SK-N-SH (cell line): Measurements from ENCODE around the gene RNU7-1. TPM values are rescaled to one million over a fixed set of nuclear protein-coding genes. Genes with fewer than 3 reads are reported as not detected.
A peak's percentile ranks its signal among the peaks of the same experiment; 100 is the strongest.

Experiments used
- CTCF ChIA-PET: fragments of 300-600, 350-600 bp; formaldehyde crosslinking; extraction: SDS; loops from one replicate; lab custom pipeline; 2021; lab: Yijun Ruan, JAX
- POLR2A ChIA-PET: fragments of 350-600 bp; sonication (Branson Sonifier 250); formaldehyde crosslinking; extraction: SDS; loops from one replicate; lab custom pipeline; 2020; ENCODE audit warnings: antibody characterized with exemption, inconsistent platforms; lab: Yijun Ruan, JAX
- DNase-seq: peaks from one replicate; pipeline ENCODE4 v3.0.0; 2012
- H2AFZ ChIP-seq: fragments of 200-600 bp; sonication (generic); 2 replicates; pipeline ENCODE4 v1.8.1; 2016; ENCODE audit warnings: antibody characterized with exemption, mild to moderate bottlenecking, low read depth
- H3F3A ChIP-seq: fragments of 200-600 bp; sonication (generic); replicated peaks from 2 replicates; pipeline ENCODE3; 2016; ENCODE audit warnings: antibody characterized with exemption, mild to moderate bottlenecking; ENCODE audit not compliant: insufficient read depth
- H3K27ac ChIP-seq, 2 experiments: fragments of 200-500 bp in 1 of 2; fragments of 200-600 bp in 1 of 2; sonication (Bioruptor generic) in 1 of 2; sonication (generic), shearing (Covaris generic) in 1 of 2; 2 replicates each; pipeline versions ENCODE4 v1.5.1 to v1.6.1; 2014 to 2016; ENCODE audit warnings: low read depth in 2 of 2, inconsistent platforms in 1 of 2, low read length in 1 of 2, mild to moderate bottlenecking in 1 of 2, mixed read lengths in 1 of 2
- H3K27me3 ChIP-seq: fragments of 200-600 bp; sonication (generic), shearing (Covaris generic); 2 replicates; pipeline ENCODE4 v1.6.1; 2016; ENCODE audit warnings: mixed run types; ENCODE audit not compliant: insufficient read depth
- H3K36me3 ChIP-seq, 2 experiments: fragments of 200-500 bp in 1 of 2; fragments of 200-600 bp in 1 of 2; sonication (Bioruptor generic) in 1 of 2; sonication (generic) in 1 of 2; replicated peaks in 1 of 2; 2 replicates each; pipeline versions ENCODE3 to v1.5.1; 2014 to 2016; ENCODE audit warnings: low read length in 1 of 2, mild to moderate bottlenecking in 1 of 2; ENCODE audit not compliant: insufficient read depth in 2 of 2, control insufficient read depth in 1 of 2
- H3K4me1 ChIP-seq, 2 experiments: fragments of 200-500 bp in 1 of 2; fragments of 200-600 bp in 1 of 2; sonication (Bioruptor generic) in 1 of 2; sonication (generic), shearing (Covaris generic) in 1 of 2; 2 replicates each; pipeline versions ENCODE4 v1.5.1 to v1.6.1; 2014 to 2016; ENCODE audit warnings: low read depth in 1 of 2, low read length in 1 of 2, mixed run types in 1 of 2; ENCODE audit not compliant: insufficient read depth in 2 of 2, control insufficient read depth in 1 of 2
- H3K4me2 ChIP-seq: fragments of 200-600 bp; sonication (generic), shearing (Covaris generic); 2 replicates; pipeline ENCODE4 v1.6.1; 2017; ENCODE audit warnings: mixed run types
- H3K4me3 ChIP-seq, 2 experiments: fragments of 200-500 bp in 1 of 2; fragments of 200-600 bp in 1 of 2; sonication (Bioruptor generic) in 1 of 2; sonication (generic), shearing (Covaris generic) in 1 of 2; 2 replicates each; pipeline versions ENCODE4 v1.5.1 to v1.8.1; 2014 to 2016; ENCODE audit warnings: low read depth in 2 of 2, inconsistent platforms in 1 of 2, low read length in 1 of 2, mild to moderate bottlenecking in 1 of 2, mixed read lengths in 1 of 2, moderate library complexity in 1 of 2
- H3K79me2 ChIP-seq: fragments of 200-600 bp; sonication (generic); 2 replicates; pipeline ENCODE4 v1.8.1; 2017; ENCODE audit warnings: mild to moderate bottlenecking; ENCODE audit not compliant: insufficient read depth
- H3K9ac ChIP-seq: fragments of 200-600 bp; sonication (generic); 2 replicates; pipeline ENCODE4 v1.6.1; 2017; ENCODE audit warnings: mixed run types
- H3K9me2 ChIP-seq: fragments of 200-600 bp; sonication (generic); 2 replicates; pipeline ENCODE4 v1.6.1; 2017; ENCODE audit warnings: mixed run types
- H3K9me3 ChIP-seq: fragments of 200-600 bp; sonication (generic); 2 replicates; pipeline ENCODE4 v1.6.1; 2017; ENCODE audit warnings: mixed run types, mild to moderate bottlenecking, moderate library complexity
- H4K20me1 ChIP-seq: fragments of 200-600 bp; sonication (generic); 2 replicates; pipeline ENCODE4 v1.6.1; 2017; ENCODE audit warnings: mild to moderate bottlenecking, mixed run types; ENCODE audit not compliant: insufficient read depth
- CHD2 ChIP-seq: fragments of 150-350 bp; IDR thresholded peaks from 2 replicates; pipeline ENCODE4 v1.6.1; 2018; ENCODE audit warnings: low read length; ENCODE audit not compliant: partially characterized antibody
- EP300 ChIP-seq, 2 experiments: IDR thresholded peaks; 2 replicates each; pipeline versions ENCODE4 v1.4.0 to v1.6.1; 2012; ENCODE audit warnings: borderline replicate concordance in 1 of 2, low read depth in 1 of 2, low read length in 1 of 2
- EZH2phosphoT487 ChIP-seq: fragments of 200-600 bp; sonication (generic); IDR thresholded peaks from 2 replicates; pipeline ENCODE4 v1.6.1; 2017; ENCODE audit warnings: low read depth, mixed run types, mild to moderate bottlenecking, antibody characterized with exemption, moderate library complexity, borderline replicate concordance
- FOSL2 ChIP-seq: IDR thresholded peaks from 2 replicates; pipeline ENCODE4 v1.4.0; 2012; ENCODE audit warnings: low read depth, mild to moderate bottlenecking, moderate library complexity, borderline replicate concordance
- FOXJ3 ChIP-seq: sonication (generic); formaldehyde crosslinking; IDR thresholded peaks from 2 replicates; pipeline ENCODE4 v1.5.1; 2020; ENCODE audit warnings: mild to moderate bottlenecking, missing genetic modification reagents
- FOXM1 ChIP-seq: IDR thresholded peaks from 2 replicates; pipeline ENCODE4 v1.4.0; 2012; ENCODE audit warnings: low read depth, mild to moderate bottlenecking
- GABPA ChIP-seq: IDR thresholded peaks from 2 replicates; pipeline ENCODE4 v1.4.0; 2012; ENCODE audit warnings: low read depth, mild to moderate bottlenecking
- GATA2 ChIP-seq: sonication (generic); formaldehyde crosslinking; IDR thresholded peaks from 2 replicates; pipeline ENCODE4 v1.5.0; 2020; ENCODE audit warnings: mild to moderate bottlenecking, missing genetic modification reagents
- JUND ChIP-seq: IDR thresholded peaks from 2 replicates; pipeline ENCODE4 v1.4.0; 2012
- MEF2A ChIP-seq: IDR thresholded peaks from 2 replicates; pipeline ENCODE4 v1.4.0; 2012; ENCODE audit warnings: low read depth, borderline replicate concordance
- NFIC ChIP-seq: IDR thresholded peaks from 2 replicates; pipeline ENCODE4 v1.4.0; 2012; ENCODE audit warnings: borderline replicate concordance
- NRF1 ChIP-seq: IDR thresholded peaks from 2 replicates; pipeline ENCODE4 v1.6.1; 2012; ENCODE audit warnings: low read depth, mild to moderate bottlenecking, low read length
- RAD21 ChIP-seq: IDR thresholded peaks from 2 replicates; pipeline ENCODE4 v1.6.1; 2012; ENCODE audit warnings: mild to moderate bottlenecking, low read length
- RFX5 ChIP-seq: IDR thresholded peaks from 2 replicates; pipeline ENCODE4 v1.6.1; 2012; ENCODE audit warnings: mild to moderate bottlenecking, improper control_type of control experiment, low read length
- SIN3A ChIP-seq: IDR thresholded peaks from 2 replicates; pipeline ENCODE4 v1.6.1; 2012; ENCODE audit warnings: low read depth, mild to moderate bottlenecking, low read length, moderate library complexity, borderline replicate concordance
- TAF1 ChIP-seq: IDR thresholded peaks from 2 replicates; pipeline ENCODE4 v1.6.1; 2012; ENCODE audit warnings: low read depth, mild to moderate bottlenecking, low read length, moderate library complexity, borderline replicate concordance
- TCF12 ChIP-seq: IDR thresholded peaks from 2 replicates; pipeline ENCODE4 v1.4.0; 2012
- TEAD4 ChIP-seq: IDR thresholded peaks from 2 replicates; pipeline ENCODE4 v1.4.0; 2012; ENCODE audit warnings: mild to moderate bottlenecking, borderline replicate concordance; ENCODE audit not compliant: insufficient read depth
- USF2 ChIP-seq: fragments of 150-350 bp; IDR thresholded peaks from 2 replicates; pipeline ENCODE4 v1.6.1; 2017; ENCODE audit warnings: antibody characterized with exemption, low read length, low read depth, borderline replicate concordance
- YY1 ChIP-seq: IDR thresholded peaks from 2 replicates; pipeline ENCODE4 v1.4.0; 2012; ENCODE audit warnings: low read depth, mild to moderate bottlenecking
- ZBTB33 ChIP-seq: IDR thresholded peaks from 2 replicates; pipeline ENCODE4 v1.4.0; 2012; ENCODE audit warnings: low read depth, borderline replicate concordance
- WGBS: methylation state at CpG from one replicate; pipeline ENCODE4 v1.1.6; 2017; ENCODE audit warnings: low lambda C conversion rate; 5-methylcytosine and 5-hydroxymethylcytosine counted together
- polyA plus RNA-seq, 3 experiments: library from polyadenylated mRNA; depleted of rRNA; stranded (reverse); fragments of >200 nt; gene quantifications; 2 replicates each; pipeline ENCODE4 v1.2.3, GENCODE V29; 2012
- TF ChIP-seq, protein P1 (sequence below): IDR thresholded peaks from 2 replicates; pipeline ENCODE4 v1.6.1; 2012; ENCODE audit warnings: mild to moderate bottlenecking, low read depth, low read length, moderate library complexity

Gene RNU7-1
- polyA plus RNA-seq, 1 of the 3 experiments (the other 2 are of a cell fraction), result not detected

DNA sequence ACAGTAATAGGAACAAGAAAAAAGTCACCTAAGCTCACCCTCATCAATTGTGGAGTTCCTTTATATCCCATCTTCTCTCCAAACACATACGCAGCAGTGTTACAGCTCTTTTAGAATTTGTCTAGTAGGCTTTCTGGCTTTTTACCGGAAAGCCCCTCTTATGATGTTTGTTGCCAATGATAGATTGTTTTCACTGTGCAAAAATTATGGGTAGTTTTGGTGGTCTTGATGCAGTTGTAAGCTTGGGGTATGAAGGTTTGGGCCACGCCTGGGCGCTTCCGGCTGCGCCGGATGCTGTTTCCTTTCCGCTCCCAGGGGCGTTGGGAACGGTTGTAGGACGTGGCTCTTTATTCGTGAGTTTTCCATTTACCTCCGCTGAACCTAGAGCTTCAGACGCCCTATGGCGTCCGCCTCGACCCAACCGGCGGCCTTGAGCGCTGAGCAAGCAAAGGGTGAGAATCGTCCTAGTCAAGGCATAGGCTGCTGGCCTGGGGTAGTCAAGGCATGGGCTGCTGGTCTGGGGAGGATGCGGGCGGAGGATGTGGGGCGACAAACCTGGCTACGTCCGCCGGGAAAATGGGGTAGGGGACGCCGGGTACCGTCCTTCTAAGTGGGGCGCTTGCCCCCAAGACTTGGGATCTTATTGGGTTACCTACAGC lies at the start of gene RNU7-1, which contains the start of gene C12orf57 (continued):
- no peak for TF ChIP-seq EZH2phosphoT487
- TF ChIP-seq GATA2 (CRISPR knock-in tag), result 0 out of 2 replicates have a peak, but pooled peaks have one; percentile 10
- no peak for TF ChIP-seq NFIC
- TF ChIP-seq FOXM1, result no peak
- TF ChIP-seq RAD21, result no peak
- TF ChIP-seq TEAD4, result peak; percentile 44; the same call in 1 of the 2 replicates
- no peak for TF ChIP-seq FOXJ3 (CRISPR knock-in tag)
- TF ChIP-seq SIN3A, result peak; percentile 100; the same call in 1 of the 2 replicates
- TF ChIP-seq CHD2, result peak; percentile 73
- peak; percentile 41 for TF ChIP-seq RFX5
- TF ChIP-seq JUND, result no peak; the same call in 1 of the 2 replicates
- no peak for TF ChIP-seq USF2

GRCh38 chr12:6894321-6894720 lies 49.3 kb upstream of the RNU7-1 start:
- no peaks in the 10 kb centered on the region for H4K20me1 ChIP-seq
- TF ChIP-seq, protein P1, sequence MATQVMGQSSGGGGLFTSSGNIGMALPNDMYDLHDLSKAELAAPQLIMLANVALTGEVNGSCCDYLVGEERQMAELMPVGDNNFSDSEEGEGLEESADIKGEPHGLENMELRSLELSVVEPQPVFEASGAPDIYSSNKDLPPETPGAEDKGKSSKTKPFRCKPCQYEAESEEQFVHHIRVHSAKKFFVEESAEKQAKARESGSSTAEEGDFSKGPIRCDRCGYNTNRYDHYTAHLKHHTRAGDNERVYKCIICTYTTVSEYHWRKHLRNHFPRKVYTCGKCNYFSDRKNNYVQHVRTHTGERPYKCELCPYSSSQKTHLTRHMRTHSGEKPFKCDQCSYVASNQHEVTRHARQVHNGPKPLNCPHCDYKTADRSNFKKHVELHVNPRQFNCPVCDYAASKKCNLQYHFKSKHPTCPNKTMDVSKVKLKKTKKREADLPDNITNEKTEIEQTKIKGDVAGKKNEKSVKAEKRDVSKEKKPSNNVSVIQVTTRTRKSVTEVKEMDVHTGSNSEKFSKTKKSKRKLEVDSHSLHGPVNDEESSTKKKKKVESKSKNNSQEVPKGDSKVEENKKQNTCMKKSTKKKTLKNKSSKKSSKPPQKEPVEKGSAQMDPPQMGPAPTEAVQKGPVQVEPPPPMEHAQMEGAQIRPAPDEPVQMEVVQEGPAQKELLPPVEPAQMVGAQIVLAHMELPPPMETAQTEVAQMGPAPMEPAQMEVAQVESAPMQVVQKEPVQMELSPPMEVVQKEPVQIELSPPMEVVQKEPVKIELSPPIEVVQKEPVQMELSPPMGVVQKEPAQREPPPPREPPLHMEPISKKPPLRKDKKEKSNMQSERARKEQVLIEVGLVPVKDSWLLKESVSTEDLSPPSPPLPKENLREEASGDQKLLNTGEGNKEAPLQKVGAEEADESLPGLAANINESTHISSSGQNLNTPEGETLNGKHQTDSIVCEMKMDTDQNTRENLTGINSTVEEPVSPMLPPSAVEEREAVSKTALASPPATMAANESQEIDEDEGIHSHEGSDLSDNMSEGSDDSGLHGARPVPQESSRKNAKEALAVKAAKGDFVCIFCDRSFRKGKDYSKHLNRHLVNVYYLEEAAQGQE, result no peak
- TF ChIP-seq NRF1, result no peak
- no peak for TF ChIP-seq JUND
- TF ChIP-seq EP300 (IDR thresholded peaks at IDR 0.05; ENCODE audit: borderline replicate concordance in 1 of 2, low read depth in 1 of 2, low read length in 1 of 2), result no peak
- no peak for TF ChIP-seq NFIC
- TF ChIP-seq TAF1, result no peak
- no peak for TF ChIP-seq GABPA
- TF ChIP-seq MEF2A, result no peak
- TF ChIP-seq ZBTB33, result no peak
- no peak for TF ChIP-seq CHD2
- TF ChIP-seq SIN3A, result no peak
- no peak for TF ChIP-seq TCF12
- no peak for TF ChIP-seq YY1
- no peak for TF ChIP-seq FOSL2
- no peak for TF ChIP-seq RFX5
- no peak for TF ChIP-seq EZH2phosphoT487
- no peak for TF ChIP-seq TEAD4
- H3K4me1 ChIP-seq, result peaks cover 6 to 9% of the 10 kb centered on the region in 2 experiments; a peak in 3 of 4 replicates
- no peak for DNase-seq
- H3K4me3 ChIP-seq, result no peak overlapping the region
- POLR2A ChIA-PET, result interaction anchor here (1.1 kb wide), 1 partner anchor 49 kb away, joined by 3 read pairs; the partner anchor contains the start of genes C12orf57 and RNU7-1
- H3K36me3 ChIP-seq, result no peaks in the 10 kb centered on the region
- no peaks in the 10 kb centered on the region for H3K27me3 ChIP-seq
- no peaks in the 10 kb centered on the region for H3K9me2 ChIP-seq
- no peaks in the 10 kb centered on the region for H3K9me3 ChIP-seq
- H3K4me2 ChIP-seq, result no peak overlapping the region
- H3K27ac ChIP-seq, result no peak overlapping the region
- H3K79me2 ChIP-seq, result no peaks in the 10 kb centered on the region
- CTCF ChIA-PET, result interaction anchor here (4.6 kb wide), 1 partner anchor 26 kb away, joined by 122 read pairs; the partner anchor contains the start of genes SPSB2 and TPI1
- H3F3A ChIP-seq, result peaks cover 13% of the 10 kb centered on the region
- no peak overlapping the region for H3K9ac ChIP-seq
- no peak overlapping the region for H2AFZ ChIP-seq
- WGBS, result 83% methylated on average over 3 of the region's 3 CpGs
